C1 segment of cervical spinal cord (tissue), 14 donors: ENCODE data around the gene FBXW7.
A peak's percentile ranks its signal among the peaks of the same experiment; 100 is the strongest.
"Not testable (repeated sequence)": the region's sequence is repeated elsewhere in the genome, so short reads cannot be mapped to it uniquely, and the experiment has no call there.

Source experiments
- DNase-seq, 14 donors: peaks; one replicate each; lab custom pipeline; 2025; lab: John Stamatoyannopoulos, UW

The FBXW7 gene

DNA sequence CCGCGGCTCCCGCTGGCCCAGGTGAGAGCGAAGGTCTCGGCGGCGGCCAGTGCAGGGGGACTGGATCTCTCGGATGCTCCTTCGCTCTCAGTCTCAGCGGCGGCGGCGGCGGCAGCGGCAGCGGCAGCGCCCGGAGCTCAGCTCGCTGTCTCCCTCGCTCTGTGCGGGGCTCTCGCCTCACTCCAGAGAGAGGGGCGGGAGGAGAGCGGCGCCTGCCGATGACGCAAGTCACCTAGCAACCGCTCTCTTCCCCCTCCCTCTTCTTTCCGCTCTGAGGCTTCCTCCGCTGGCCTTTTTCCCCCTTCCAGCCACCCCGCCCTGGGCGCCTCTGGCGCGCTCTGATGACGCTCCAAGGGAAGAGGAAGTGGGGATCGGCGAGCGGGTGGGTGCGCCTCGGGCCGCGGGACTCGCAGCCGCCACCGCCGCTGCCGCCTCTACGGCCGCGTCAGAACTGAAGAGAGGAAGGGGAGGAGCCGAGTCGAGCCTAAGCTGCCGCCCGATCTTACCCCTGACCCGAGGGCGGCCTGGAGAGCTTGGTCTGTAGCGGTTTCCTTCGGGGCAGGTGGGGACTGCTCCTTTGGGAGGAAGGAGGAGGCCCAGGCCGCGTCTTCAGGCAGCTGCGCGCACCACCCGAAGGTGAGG lies at the start of gene FBXW7:
FBXW7 (minus strand) TSS at position 190 of the 642 bp plus-strand sequence. CDS start 124,289 bp downstream, outside the sequence.
- DNase-seq: peak; percentile 94 to 99 (median 98)

GRCh38 chr4:152585023-152585441 lies 49.1 kb upstream of the FBXW7 start:
- DNase-seq: no peak

DNA sequence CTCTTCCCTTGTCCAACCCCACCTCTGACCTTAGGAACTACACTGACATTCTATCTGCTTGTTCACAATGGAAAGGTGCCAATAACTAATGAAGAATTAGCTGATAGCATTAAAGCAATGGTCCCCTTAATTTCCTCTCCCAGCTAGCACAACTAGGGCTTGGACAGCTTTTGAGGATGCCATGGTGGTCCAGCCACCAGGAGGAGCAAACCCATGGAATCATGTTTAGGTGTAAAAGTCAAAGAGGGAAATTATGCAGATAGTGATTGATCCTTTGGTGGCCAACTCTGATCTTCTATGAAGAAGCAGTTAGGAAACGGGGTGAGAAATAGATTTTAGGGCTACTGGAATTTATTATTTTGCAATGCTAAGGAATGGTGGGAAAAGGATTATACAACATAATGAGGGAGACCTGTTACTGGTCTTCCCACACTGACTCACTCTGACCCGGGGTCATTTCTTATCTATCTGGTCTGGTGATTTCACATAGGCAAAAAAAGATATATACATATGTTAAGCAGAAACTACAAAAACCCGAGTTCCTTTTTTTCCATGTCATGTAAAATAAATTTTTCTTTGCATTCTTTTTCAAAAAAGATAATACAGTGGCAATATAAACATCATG lies 45.8 kb upstream of the FBXW7 start:
- no peak for DNase-seq

- no peak for DNase-seq
Measured at GRCh38 chr4:152579916-152580315, 44.0 kb upstream of the FBXW7 start.

DNA sequence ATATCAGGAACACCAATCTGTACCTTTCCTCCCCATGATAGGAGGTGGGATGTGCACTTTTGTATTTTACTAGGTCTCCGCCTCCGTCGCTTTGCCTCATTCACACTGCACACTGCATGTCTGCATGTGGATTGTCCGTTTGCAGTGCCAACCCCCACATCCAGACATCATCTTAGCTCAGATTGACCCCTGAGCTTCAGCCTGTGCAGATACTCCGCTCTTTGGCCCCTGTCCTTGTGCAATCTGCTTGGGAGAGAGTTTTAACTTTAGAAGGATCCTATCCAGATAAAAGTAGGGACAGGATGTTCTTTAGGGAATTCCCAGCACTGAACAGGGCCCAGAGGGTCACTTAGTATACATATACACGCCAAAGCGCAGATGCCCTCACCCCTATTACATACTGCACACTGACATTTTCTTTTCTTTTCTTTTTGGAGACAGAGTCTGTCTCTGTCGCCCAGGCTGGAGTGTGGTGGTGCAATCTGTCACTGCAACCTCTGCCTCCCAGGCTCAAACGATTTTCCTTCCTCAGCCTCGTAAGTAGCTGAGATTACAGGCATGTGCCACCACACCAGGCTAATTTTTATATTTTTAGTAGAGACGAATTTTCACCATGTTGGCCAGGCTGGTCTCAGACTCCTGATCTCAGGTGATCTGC lies 43.3 kb upstream of the FBXW7 start:
- DNase-seq: no peak

DNA sequence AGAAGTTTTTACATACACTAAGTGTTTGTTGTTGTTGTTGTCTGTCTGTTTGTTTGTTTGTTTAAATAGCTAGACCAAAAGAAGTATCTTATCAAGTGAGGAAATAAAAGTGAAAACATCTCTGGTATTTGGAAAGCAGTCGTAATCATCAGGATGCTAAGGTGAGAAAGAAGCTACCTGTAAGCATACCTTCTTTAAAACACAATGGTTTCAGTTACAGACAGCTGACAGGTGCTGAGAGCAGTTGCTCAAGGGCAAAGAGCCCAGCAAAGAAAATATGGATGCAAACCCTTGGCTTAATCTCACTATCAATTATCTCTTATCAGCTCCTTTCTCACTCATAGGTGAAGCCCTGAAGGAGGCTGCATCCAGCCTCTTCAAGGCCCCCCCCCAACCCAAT lies 42.8 kb upstream of the FBXW7 start:
- DNase-seq: no peak

- DNase-seq: no peak
Measured at GRCh38 chr4:152577708-152578396, 42.0 kb upstream of the FBXW7 start.

DNA sequence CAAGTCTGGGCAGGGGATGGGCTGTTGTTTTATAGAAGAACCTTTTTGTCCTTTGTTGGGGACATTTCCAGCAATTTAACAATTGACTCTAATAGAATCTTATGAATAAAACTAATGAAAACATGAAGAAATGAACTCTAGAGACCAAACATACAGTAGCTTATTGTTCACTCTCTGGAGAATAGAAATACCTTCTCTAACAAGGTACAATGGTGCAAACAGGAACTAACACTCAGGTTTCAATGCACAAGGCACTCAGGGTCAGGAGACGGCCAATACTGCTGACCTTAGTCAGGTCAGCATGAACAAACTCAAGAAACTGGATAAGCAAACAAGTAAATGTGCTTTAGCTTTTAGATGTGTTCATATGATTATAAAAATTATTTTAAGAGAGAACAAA lies 39.6 kb upstream of the FBXW7 start:
- no peak for DNase-seq

- no peak for DNase-seq
Measured at GRCh38 chr4:152573861-152574260, 38.0 kb upstream of the FBXW7 start.

GRCh38 chr4:152572417-152573086 lies 36.7 kb upstream of the FBXW7 start:
- no peak for DNase-seq

- DNase-seq: no peak
Measured at GRCh38 chr4:152571770-152572169, 35.9 kb upstream of the FBXW7 start.

DNA sequence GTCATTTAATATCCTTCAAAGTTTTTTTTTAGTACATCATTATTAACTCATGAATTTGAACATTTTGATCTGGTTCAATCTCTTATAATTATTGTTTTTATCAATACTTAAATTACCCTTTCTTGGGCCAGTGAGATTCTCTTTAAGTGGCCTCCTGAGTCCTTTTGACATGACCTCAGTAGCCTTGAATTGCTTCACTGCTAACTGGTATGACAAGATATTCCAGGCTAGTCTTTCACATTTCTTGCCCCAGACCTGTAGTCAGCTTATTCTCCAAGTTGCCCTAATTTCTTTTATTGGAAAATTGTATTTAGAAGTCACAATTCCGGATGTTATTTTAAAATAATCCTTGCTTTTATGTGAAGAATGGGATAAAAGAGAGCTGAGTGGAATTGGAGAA lies 35.4 kb upstream of the FBXW7 start:
- DNase-seq: no peak

GRCh38 chr4:152565333-152565732 lies 29.4 kb upstream of the FBXW7 start:
- no peak for DNase-seq

DNA sequence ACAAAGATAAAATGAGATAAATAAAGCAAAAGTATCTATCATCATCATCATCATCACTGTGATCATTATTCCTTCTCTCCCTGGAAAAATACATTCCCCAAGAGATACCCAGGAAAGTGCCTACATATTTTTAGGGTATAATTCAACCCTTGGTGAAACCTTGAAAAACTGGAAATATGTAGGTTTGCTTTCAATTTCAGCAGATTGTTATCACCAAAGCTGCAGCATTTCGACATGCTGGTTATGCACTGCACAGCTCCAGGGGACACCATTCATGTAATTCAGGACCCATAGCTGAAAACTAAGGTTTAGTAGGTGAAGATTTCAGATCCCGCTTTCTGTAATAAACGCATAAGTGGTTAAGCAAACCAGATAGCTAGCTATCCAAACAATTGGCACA lies 28.4 kb upstream of the FBXW7 start:
- DNase-seq: no peak

DNA sequence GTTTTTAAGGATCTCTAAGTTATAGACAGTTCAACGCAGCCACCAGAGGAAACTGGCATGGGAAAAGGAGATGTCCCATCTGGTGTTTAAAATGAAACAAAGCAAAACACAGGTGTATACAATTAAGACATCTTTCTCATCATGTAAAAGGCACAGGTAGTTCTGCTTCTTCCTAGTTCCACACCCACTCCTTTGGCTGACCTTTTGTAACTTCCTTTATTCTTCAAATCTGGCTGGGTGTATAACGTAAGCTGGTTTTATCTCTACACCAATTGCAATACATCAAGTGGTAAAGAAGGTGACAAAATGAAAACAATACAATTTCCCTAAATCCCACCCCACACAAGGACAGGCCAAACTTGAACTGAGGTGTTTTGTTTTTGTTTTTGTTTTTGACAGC lies 27.3 kb upstream of the FBXW7 start:
- no peak for DNase-seq

DNA sequence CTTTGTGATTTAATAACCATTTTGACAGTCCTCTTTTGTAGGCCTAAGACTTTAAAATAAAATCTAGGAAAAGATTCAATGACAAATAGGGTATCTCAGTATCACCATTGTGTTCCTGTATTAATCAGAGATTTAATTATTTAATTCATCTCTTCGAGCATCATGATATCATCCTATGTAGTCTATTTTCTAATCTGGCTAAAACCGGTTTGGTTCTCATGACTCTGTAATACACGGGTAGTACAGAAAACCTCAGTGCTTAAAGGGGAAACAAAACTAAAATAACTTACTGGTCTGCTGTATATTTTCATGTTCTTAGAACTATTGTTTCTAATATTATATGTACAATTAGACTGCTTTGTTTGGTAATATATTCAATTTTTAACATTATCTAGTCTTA lies 23.7 kb upstream of the FBXW7 start:
- no peak for DNase-seq

GRCh38 chr4:152558396-152558795 lies 22.5 kb upstream of the FBXW7 start:
- DNase-seq: no peak

- no peak for DNase-seq
Measured at GRCh38 chr4:152556834-152557233, 20.9 kb upstream of the FBXW7 start.

DNA sequence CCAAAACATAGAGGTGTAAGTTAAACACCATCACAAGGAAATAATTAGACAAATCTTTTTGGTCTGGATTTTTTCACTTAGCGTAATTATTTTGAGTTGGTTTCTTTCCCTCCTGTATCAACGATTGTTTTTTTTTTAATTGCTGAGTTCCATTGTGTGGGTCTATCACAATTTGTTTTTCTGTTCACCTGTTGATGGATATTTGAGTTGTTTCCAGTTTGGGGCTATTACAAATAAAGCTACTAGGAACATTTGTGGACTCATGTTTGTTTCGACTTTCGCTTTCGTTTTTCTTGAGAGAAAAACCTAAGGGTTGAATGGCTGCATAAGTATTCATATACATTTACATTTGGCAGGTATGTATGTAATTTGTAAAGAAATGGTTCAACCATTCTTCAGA lies 20.4 kb upstream of the FBXW7 start:
- DNase-seq: no peak

- DNase-seq: no peak
Measured at GRCh38 chr4:152554742-152555141, 18.9 kb upstream of the FBXW7 start.

- not testable (repeated sequence) for DNase-seq
Measured at GRCh38 chr4:152550687-152551086, 14.8 kb upstream of the FBXW7 start.

DNA sequence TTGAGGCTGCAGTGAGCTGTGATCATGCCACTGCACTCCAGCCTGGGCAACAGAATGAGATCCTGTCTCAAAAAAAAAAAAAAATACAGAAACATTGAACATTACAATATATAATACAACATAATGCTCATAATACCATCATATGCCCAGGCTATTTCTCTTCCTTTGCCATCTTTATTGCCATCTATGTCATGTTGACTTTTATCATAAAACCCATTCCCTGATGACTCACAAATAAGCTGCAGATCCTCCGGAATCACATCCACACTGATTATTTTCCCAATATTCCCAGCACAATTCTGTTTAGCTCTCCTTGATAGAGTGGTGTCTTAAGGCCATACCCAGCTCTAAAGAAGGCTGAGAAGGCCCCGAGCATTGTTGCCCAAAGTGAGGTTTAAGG lies 9.2 kb upstream of the FBXW7 start:
- DNase-seq: no peak
